ENCODE measurements around the gene IQSEC1.

GRCh38 chr3:12979151-12979946 lies 93.9 kb downstream of the IQSEC1 start:
- no peak for TF ChIP-seq CTCF (IDR thresholded peaks at IDR 0.05; ENCODE audit: extremely low read depth in 1 of 2, insufficient read depth in 1 of 2, low read depth in 1 of 2, low read length in 2 of 2)
- TF ChIP-seq POLR2A (IDR thresholded peaks at IDR 0.05; ENCODE audit: low read depth, low read length): no peak
